Measurements from ENCODE around the gene VASH1.

- no peak for TF ChIP-seq CTCF (optimal IDR thresholded peaks at IDR 0.05 in 1 of 3, IDR thresholded peaks at IDR 0.05 in 1 of 3, conservative IDR thresholded peaks at IDR 0.05 in 1 of 3; ENCODE audit: extremely low read depth in 1 of 3, insufficient read depth in 2 of 3, low read length in 3 of 3)
- TF ChIP-seq EZH2 (IDR thresholded peaks at IDR 0.05; ENCODE audit: low read length): no peak
These were observed 31.2 kb upstream of the VASH1 start for GRCh38 chr14:76729953-76730505.

Data from keratinocyte (primary cell).